Smooth muscle cell (in vitro differentiated cells): Measurements from ENCODE around the gene PODNL1. TPM values are rescaled to one million over a fixed set of nuclear protein-coding genes. Genes with fewer than 3 reads are reported as not detected.

Experiments
- DNase-seq: peaks from one replicate; lab custom pipeline; 2025; ENCODE audit not compliant: unreplicated experiment; lab: John Stamatoyannopoulos, UW
- H2AFZ ChIP-seq: fragments of 200-600 bp; sonication (generic); 2 replicates; pipeline ENCODE4 v1.6.0; 2016; ENCODE audit warnings: antibody characterized with exemption, low read depth, mild to moderate bottlenecking
- H3F3A ChIP-seq: fragments of 200-600 bp; sonication (generic); 2 replicates; pipeline ENCODE4 v1.6.0; 2017; ENCODE audit warnings: antibody characterized with exemption, low read depth
- H3K27ac ChIP-seq: fragments of 200-600 bp; sonication (generic); 2 replicates; pipeline ENCODE4 v1.5.1; 2016; ENCODE audit warnings: low read depth, mild to moderate bottlenecking
- H3K27me3 ChIP-seq: fragments of 200-600 bp; sonication (generic); 2 replicates; pipeline ENCODE4 v1.6.1; 2016; ENCODE audit warnings: low read depth, mild to moderate bottlenecking
- H3K36me3 ChIP-seq: fragments of 200-600 bp; sonication (generic); 2 replicates; pipeline ENCODE4 v1.5.1; 2016; ENCODE audit warnings: low read depth
- H3K4me1 ChIP-seq: fragments of 200-600 bp; sonication (generic); 2 replicates; pipeline ENCODE4 v1.5.1; 2016; ENCODE audit warnings: low read depth
- H3K4me2 ChIP-seq: fragments of 200-600 bp; sonication (generic); 2 replicates; pipeline ENCODE4 v1.6.0; 2016; ENCODE audit warnings: mild to moderate bottlenecking
- H3K4me3 ChIP-seq: fragments of 200-600 bp; sonication (generic); 2 replicates; pipeline ENCODE4 v1.5.1; 2016; ENCODE audit warnings: mild to moderate bottlenecking
- H3K79me2 ChIP-seq: fragments of 200-600 bp; sonication (generic); 2 replicates; pipeline ENCODE4 v1.6.0; 2016; ENCODE audit warnings: low read depth, mild to moderate bottlenecking
- H3K9ac ChIP-seq: fragments of 200-600 bp; sonication (generic); 2 replicates; pipeline ENCODE4 v1.6.0; 2016; ENCODE audit warnings: low read depth
- H3K9me3 ChIP-seq: fragments of 200-600 bp; sonication (generic); replicated peaks from 2 replicates; pipeline ENCODE4 v1.5.1; 2016; ENCODE audit warnings: low read depth
- H4K20me1 ChIP-seq: fragments of 200-600 bp; sonication (generic); 2 replicates; pipeline ENCODE4 v1.6.0; 2016; ENCODE audit warnings: low read depth
- WGBS: methylation state at CpG from one replicate; pipeline ENCODE4 v1.1.7; 2016; ENCODE audit warnings: low lambda C conversion rate; 5-methylcytosine and 5-hydroxymethylcytosine counted together
- polyA plus RNA-seq: library from polyadenylated mRNA; unstranded; fragments of >200 nt; fragmentation: Nextera tagmentation; extraction: Ambion mirVana; gene quantifications from 2 replicates; pipeline ENCODE4 v1.2.1, GENCODE V29; 2016
- total RNA-seq: library from RNA; depleted of rRNA; stranded (reverse); fragments of >200 nt; gene quantifications from 2 replicates; pipeline ENCODE4 v1.2.3, GENCODE V29; 2014
- TF ChIP-seq, protein P1 (sequence below): fragments of 200-600 bp; sonication (generic); IDR thresholded peaks from 2 replicates; pipeline ENCODE4 v1.5.1; 2017; ENCODE audit warnings: borderline replicate concordance, mild to moderate bottlenecking, antibody characterized with exemption; ENCODE audit not compliant: insufficient read depth, poor library complexity, severe bottlenecking

PODNL1 gene
- total and polyA plus RNA-seq, 2 experiments from 2014 or later = 8.9 to 53.9 TPM

DNA sequence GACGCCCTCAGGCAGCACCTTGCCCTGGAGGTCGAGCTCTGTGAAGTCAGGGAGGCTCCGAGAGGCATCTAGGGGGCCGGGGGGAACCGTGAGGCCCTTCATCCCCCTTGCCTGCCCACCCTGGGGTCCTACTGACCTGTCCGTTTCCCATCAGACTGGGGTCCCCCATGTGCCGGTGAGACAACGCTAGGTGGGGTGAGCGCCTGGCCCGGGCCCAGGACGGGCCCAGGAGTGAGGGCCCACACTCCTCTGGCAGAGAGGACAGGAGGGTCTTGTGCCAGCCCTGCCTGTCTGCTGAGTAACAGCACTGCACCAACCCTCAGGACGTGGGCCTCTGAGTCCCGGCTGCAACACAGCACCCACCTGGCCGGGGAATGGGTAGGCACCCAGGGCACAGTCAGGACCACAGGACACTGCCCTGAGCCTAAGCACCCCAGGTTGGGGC, 28.5 kb upstream of the PODNL1 start:
- Histone ChIP-seq H3K36me3 (no peaks in the 10 kb centered on the region), H3K27ac (no peak overlapping the region), H3K27me3 (no peaks in the 10 kb centered on the region), H3K79me2 (no peaks in the 10 kb centered on the region), H3F3A (peaks cover 9% of the 10 kb centered on the region), H2AFZ (no peak overlapping the region), H3K9ac (no peak overlapping the region), H4K20me1 (no peaks in the 10 kb centered on the region), H3K4me3 (no peak overlapping the region), H3K4me2 (no peak overlapping the region), H3K9me3 (no peaks in the 10 kb centered on the region), H3K4me1 (peaks cover 13% of the 10 kb centered on the region)
- no peak for DNase-seq
- TF ChIP-seq, protein P1, sequence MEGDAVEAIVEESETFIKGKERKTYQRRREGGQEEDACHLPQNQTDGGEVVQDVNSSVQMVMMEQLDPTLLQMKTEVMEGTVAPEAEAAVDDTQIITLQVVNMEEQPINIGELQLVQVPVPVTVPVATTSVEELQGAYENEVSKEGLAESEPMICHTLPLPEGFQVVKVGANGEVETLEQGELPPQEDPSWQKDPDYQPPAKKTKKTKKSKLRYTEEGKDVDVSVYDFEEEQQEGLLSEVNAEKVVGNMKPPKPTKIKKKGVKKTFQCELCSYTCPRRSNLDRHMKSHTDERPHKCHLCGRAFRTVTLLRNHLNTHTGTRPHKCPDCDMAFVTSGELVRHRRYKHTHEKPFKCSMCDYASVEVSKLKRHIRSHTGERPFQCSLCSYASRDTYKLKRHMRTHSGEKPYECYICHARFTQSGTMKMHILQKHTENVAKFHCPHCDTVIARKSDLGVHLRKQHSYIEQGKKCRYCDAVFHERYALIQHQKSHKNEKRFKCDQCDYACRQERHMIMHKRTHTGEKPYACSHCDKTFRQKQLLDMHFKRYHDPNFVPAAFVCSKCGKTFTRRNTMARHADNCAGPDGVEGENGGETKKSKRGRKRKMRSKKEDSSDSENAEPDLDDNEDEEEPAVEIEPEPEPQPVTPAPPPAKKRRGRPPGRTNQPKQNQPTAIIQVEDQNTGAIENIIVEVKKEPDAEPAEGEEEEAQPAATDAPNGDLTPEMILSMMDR = no peak
- WGBS = over 99% methylated on average over 14 of the region's 14 CpGs

DNA sequence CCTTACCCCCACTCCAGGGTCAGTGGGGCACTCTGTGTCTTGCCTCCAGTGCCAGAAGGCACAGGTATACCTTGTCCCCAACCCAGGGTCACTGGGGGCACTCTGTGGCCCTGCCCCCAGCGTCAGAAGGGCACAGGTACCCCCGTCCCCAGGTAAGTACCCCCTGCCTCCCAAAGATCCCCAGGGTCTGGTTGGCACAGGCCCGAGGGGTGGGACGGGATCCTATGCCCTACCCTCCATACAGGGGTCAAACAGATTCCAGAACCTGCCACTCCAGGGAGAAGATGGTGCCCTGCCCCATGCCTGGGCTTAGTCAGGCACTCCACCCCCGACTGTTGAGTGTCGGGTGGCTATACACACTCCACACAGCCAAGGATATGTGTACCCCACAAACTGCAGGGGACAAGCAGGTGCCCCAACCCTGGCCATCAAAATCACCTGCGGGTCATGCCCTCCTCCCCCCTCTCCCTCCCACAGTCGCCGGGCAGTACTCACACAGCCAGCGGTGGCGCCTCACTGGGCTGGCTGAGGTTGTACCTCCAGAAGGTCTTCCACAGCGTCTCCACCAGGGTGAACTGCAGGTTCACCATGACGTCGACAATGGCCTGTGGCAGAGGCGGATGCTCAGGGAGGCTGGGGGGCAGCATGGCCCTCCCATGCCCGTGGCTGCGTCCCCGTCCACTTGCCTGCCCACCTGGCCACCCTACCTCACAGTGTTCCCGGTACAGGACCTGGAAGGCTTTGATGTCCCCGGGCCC, 27.9 kb upstream of the PODNL1 start:
- H3K27ac ChIP-seq = no peak overlapping the region
- no peak overlapping the region for H2AFZ ChIP-seq
- H3K79me2 ChIP-seq = no peaks in the 10 kb centered on the region
- WGBS = 95% methylated on average over 20 of the region's 20 CpGs
- TF ChIP-seq, protein P1 = no peak
- H3K4me1 ChIP-seq = peaks cover 13% of the 10 kb centered on the region
- peaks cover 9% of the 10 kb centered on the region for H3F3A ChIP-seq
- H3K36me3 ChIP-seq = no peaks in the 10 kb centered on the region
- H4K20me1 ChIP-seq = no peaks in the 10 kb centered on the region
- H3K27me3 ChIP-seq = no peaks in the 10 kb centered on the region
- DNase-seq = no peak
- no peak overlapping the region for H3K4me3 ChIP-seq
- no peak overlapping the region for H3K4me2 ChIP-seq
- no peaks in the 10 kb centered on the region for H3K9me3 ChIP-seq
- H3K9ac ChIP-seq = no peak overlapping the region

DNA sequence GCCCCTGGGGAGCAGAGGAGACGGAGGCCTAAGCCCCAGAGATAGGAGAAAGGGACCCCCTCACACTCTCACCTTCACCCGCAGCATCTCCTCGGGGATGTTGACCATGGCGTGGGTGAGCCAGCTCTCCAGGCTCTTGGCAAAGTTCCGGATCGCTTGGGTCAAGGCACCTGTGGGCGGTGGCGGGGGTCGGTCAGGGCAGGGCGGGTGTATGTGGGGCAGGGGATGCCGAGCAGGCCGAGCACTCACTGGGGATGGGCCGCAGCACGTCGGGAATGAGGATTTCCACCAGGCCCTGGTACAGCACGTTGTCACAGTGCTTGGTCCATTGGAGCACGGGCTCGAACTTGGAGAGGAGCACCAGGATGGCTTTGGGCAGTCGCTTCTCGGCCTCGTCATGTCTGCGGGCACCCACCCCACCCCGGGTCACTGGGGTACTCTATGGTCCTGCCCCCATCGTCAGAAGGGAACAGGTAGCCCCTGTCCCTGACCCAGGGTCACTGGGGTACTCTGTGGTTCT, 27.2 kb upstream of the PODNL1 start:
- Histone ChIP-seq H3K4me3 (no peak overlapping the region), H3K9ac (no peak overlapping the region), H4K20me1 (no peaks in the 10 kb centered on the region), H2AFZ (no peak overlapping the region), H3K4me1 (peaks cover 13% of the 10 kb centered on the region), H3K79me2 (no peaks in the 10 kb centered on the region), H3F3A (peaks cover 9% of the 10 kb centered on the region), H3K27ac (no peak overlapping the region), H3K9me3 (no peaks in the 10 kb centered on the region), H3K4me2 (no peak overlapping the region), H3K27me3 (no peaks in the 10 kb centered on the region), H3K36me3 (no peaks in the 10 kb centered on the region)
- 94% methylated on average over 16 of the region's 24 CpGs for WGBS
- TF ChIP-seq, protein P1 = no peak
- no peak for DNase-seq
